ENCODE measurements around the gene APOD. TPM values are rescaled to one million over a fixed set of nuclear protein-coding genes. Genes with fewer than 3 reads are reported as not detected.

The APOD gene
- total RNA-seq, 4 donors from 2014 or later: 8.5 to 924 (median 281) TPM

DNA sequence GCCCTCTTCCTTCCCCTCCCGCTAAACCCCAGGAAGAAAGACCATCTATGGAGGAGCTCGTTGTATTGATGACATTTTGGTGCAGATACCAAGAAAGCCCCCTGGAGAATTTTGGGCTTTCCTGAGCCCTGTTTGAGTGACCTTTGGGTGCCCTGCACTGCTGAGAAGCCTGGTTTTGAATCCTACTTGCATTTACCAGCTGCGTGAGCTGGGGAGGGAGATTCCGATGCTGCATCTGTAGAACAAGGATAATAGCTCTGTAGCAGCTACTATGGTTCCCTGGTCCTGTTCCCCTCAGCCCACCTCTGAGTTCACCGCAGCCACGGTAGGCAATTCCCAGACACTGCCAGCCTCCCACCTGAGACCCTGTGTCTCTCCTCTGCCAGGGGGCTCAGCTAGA, 5.2 kb downstream of the APOD start:
- Histone ChIP-seq H3K27me3 (no peaks in the 10 kb centered on the region), H3K4me3 (no peak overlapping the region), H3K27ac (no peak overlapping the region), H3K36me3 (no peaks in the 10 kb centered on the region), H3K4me1 (no peaks in the 10 kb centered on the region), H3K9me3 (no peaks in the 10 kb centered on the region)
- TF ChIP-seq, protein P1, sequence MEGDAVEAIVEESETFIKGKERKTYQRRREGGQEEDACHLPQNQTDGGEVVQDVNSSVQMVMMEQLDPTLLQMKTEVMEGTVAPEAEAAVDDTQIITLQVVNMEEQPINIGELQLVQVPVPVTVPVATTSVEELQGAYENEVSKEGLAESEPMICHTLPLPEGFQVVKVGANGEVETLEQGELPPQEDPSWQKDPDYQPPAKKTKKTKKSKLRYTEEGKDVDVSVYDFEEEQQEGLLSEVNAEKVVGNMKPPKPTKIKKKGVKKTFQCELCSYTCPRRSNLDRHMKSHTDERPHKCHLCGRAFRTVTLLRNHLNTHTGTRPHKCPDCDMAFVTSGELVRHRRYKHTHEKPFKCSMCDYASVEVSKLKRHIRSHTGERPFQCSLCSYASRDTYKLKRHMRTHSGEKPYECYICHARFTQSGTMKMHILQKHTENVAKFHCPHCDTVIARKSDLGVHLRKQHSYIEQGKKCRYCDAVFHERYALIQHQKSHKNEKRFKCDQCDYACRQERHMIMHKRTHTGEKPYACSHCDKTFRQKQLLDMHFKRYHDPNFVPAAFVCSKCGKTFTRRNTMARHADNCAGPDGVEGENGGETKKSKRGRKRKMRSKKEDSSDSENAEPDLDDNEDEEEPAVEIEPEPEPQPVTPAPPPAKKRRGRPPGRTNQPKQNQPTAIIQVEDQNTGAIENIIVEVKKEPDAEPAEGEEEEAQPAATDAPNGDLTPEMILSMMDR (IDR thresholded peaks at IDR 0.05): no peak
- TF ChIP-seq POLR2A (IDR thresholded peaks at IDR 0.05): no peak
- intact Hi-C loops (cut with DNase I; ENCODE audit: low total_unique reads): no loop called here
- no peak for DNase-seq

GRCh38 chr3:195577645-195578177, 6.0 kb downstream of the APOD start:
- H3K36me3 ChIP-seq: no peaks in the 10 kb centered on the region
- no peaks in the 10 kb centered on the region for H3K27me3 ChIP-seq
- no peaks in the 10 kb centered on the region for H3K4me1 ChIP-seq
- no peak overlapping the region for H3K27ac ChIP-seq
- DNase-seq: no peak
- H3K9me3 ChIP-seq: no peaks in the 10 kb centered on the region
- intact Hi-C loops (cut with DNase I; ENCODE audit: low total_unique reads): no loop called here
- TF ChIP-seq POLR2A (IDR thresholded peaks at IDR 0.05): no peak
- TF ChIP-seq, protein P1 (IDR thresholded peaks at IDR 0.05): no peak
- no peak overlapping the region for H3K4me3 ChIP-seq

- no peak overlapping the region for H3K27ac ChIP-seq
- no peak for DNase-seq
- intact Hi-C loops (cut with DNase I; ENCODE audit: low total_unique reads): no loop called here
These were observed 9.0 kb downstream of the APOD start for GRCh38 chr3:195574497-195575304.

GRCh38 chr3:195573611-195574496, 9.9 kb downstream of the APOD start:
- Histone ChIP-seq H3K4me1 (no peaks in the 10 kb centered on the region), H3K27me3 (no peaks in the 10 kb centered on the region), H3K4me3 (no peak overlapping the region), H3K27ac (no peak overlapping the region), H3K36me3 (no peaks in the 10 kb centered on the region), H3K9me3 (no peaks in the 10 kb centered on the region)
- intact Hi-C loops (cut with DNase I; ENCODE audit: low total_unique reads): no loop called here
- DNase-seq: no peak
- TF ChIP-seq, protein P1 (IDR thresholded peaks at IDR 0.05): no peak
- TF ChIP-seq POLR2A (IDR thresholded peaks at IDR 0.05): no peak

More at GRCh38 chr3:195574497-195575304, 9.0 kb downstream of the APOD start:
- Histone ChIP-seq H3K9me3 (no peaks in the 10 kb centered on the region), H3K4me1 (no peaks in the 10 kb centered on the region), H3K36me3 (no peaks in the 10 kb centered on the region), H3K27me3 (no peaks in the 10 kb centered on the region), H3K4me3 (no peak overlapping the region)
- TF ChIP-seq POLR2A (IDR thresholded peaks at IDR 0.05): no peak
- TF ChIP-seq, protein P1 (IDR thresholded peaks at IDR 0.05): no peak
